Hematopoietic multipotent progenitor cell treated with erythropoietin and hydrocortisone succinate and interleukin-3 and kit ligand, for 6 days (in vitro differentiated cells): ENCODE measurements around the gene FAM171A1.

Experiments
- DNase-seq: peaks from one replicate; pipeline ENCODE4 v3.0.0-alpha.2; 2015

Gene FAM171A1

GRCh38 chr10:15370212-15370855 is 755 bp downstream of the FAM171A1 start:
- DNase-seq = peak; percentile 35

DNA sequence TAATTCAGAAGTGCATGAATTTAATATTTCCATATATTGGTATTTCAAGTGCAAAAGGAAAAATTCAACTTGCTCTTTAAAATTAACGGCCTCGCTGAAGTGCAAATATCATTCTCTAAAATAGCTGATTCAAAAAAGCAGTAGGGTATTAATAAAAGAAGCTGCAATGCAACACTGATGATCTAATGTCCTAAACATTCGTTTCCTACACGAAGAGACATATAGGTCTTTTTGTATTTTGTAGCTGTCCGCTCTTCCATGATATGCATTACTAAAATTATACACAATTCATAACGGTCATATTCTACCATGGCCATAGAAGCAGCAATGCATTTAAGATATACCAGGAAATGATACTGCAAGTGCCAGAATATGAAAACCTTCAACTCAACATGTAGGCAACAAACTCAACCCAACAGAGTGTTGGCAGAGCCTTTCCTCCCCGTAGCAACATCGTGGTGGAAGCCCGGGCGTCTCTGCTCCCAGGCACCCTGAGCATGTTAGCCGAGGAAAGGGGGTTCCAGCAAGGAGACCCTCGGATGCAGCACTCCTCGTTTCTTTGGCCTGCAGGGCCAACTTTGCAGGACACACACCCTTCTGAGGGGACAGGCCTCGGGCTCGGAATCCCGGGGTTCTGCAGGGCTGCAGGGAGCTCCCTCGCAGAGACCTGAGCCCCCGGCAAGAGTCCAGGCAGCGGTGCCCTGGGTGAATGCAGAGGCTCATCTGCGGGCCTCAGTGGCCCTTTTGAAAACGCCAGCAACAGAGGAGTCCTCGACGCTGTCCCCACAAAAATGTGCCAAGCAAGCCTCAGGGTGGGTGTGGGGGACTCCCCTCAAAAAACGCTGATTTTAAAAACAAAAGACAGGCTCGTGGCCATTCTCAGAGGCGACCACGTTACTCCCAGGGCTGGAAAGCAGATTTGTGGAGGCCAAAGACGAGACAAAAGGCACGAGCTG is 1.6 kb downstream of the FAM171A1 start:
- DNase-seq = peak; percentile 7

DNA sequence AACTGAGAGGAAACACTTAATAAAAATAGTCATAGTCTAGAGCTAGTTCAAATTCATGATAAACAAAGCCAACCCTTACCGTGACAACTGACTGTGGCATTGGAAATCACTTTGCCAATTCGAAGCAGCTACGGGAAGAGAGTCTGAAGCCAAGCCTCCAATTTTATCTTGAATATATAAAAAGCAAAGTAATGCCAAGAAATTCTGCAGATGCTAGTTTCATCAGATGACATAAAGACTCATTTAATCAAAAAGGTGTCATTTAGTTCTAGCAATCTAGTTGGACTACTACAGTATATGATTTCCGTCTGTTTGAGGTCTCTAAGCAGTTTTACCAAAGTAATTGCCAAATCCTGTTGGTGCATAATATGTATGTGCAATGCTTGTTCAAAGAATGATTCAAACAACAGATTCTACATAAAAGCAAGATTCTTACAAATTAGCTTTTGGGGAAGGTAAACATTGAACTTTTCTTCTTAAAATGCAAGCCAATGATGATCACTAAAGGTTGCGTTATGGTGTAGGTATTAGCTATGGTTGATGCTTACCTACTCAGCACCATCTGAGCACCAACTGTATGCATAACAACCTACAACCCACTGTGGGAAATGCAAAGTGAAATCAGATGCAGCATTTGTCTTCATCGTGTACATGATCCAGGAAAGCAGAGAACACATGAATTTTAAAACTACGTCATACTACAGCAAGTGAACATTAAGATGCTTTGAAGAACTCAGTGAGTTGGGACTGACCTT is 2.8 kb downstream of the FAM171A1 start:
- no peak for DNase-seq

- DNase-seq = no peak
Observed at GRCh38 chr10:15367296-15368085, 3.6 kb downstream of the FAM171A1 start.

DNA sequence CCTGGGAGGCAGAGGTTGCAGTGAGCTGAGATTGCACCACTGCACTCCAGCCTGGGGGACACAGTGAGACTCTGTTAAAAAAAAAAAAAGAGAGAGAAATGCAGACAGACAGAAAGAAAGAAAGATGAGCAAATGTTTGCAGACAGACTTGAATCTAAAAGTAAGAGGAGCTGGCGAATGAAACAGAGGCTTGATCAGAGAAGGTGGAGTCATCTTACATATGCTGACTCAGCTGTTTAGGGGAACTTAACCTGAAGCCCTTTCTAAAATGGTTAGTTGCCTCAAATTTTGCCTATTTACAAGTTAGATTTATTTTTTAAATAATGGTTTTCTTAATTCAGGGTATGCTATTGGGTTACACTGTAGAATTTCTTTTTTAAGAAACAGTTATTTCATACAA is 5.4 kb downstream of the FAM171A1 start:
- DNase-seq = peak; percentile 24

- no peak for DNase-seq
Observed at GRCh38 chr10:15364001-15364400, 7.1 kb downstream of the FAM171A1 start.

GRCh38 chr10:15363031-15363430 is 8.1 kb downstream of the FAM171A1 start:
- DNase-seq = no peak

DNA sequence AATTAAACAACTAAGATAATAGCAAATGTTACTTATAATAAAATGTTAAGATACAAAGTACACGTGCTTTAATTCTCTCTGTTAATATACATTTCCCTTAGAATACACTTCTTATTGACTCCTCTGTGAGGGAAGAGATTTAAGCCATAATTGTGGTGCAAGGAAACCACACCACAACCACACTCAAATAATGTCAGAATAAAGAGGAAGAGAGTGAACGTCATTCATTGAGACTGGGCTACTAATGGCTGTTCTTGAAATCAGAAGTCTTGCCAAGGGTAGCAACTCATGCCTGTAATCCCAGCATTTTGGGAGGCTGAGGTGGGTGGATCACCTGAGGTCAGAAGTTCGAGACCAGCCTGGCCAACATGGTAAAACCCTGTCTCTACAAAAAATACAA is 10.0 kb downstream of the FAM171A1 start:
- DNase-seq = peak; percentile 64

GRCh38 chr10:15360566-15360965 is 10.5 kb downstream of the FAM171A1 start:
- peak; percentile 46 for DNase-seq

- no peak for DNase-seq
Observed at GRCh38 chr10:15353471-15354017, 17.5 kb downstream of the FAM171A1 start.

DNA sequence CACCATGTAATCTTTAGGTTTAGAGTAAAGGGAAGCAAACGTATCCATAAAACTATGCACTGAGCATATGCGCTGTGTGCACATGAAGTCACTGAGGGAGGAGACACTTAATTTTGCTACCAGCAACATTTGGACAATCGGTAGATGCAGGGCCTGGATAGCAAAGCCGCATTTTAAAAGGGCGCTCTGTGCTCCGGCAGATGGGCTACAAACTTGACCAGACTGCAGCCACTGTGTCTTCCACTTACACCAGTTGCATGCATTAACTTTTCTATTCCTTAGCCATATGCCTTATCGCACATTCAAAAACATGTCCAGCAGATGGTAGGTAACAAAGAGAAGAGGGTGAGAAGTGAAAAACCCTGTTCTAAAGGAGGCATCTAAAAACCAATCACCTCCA is 18.3 kb downstream of the FAM171A1 start:
- DNase-seq = no peak

GRCh38 chr10:15352201-15352600 is 18.9 kb downstream of the FAM171A1 start:
- no peak for DNase-seq

- no peak for DNase-seq
Observed at GRCh38 chr10:15351099-15351820, 19.8 kb downstream of the FAM171A1 start.

- DNase-seq = no peak
Observed at GRCh38 chr10:15349112-15349511, 22.0 kb downstream of the FAM171A1 start.

GRCh38 chr10:15348579-15348978 is 22.5 kb downstream of the FAM171A1 start:
- no peak for DNase-seq

DNA sequence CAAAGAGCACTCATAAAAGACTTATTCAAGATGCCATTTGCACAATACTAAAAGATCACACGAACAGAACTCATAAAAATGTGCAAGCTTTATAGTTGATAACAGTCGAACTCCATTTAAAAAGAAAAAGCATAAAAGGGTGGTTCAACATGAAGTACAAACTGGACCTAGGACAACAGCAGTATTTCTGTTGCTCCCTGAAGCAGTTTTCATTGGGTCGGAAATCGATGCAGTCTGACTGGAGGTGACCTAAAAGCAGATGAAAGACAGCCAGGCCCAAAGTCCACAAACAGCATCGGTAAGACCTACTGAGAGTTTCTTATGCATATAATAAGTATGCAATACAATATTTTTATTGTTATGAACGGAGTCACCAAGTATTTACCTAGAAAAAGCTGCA is 23.9 kb downstream of the FAM171A1 start:
- no peak for DNase-seq

GRCh38 chr10:15346440-15347141 is 24.5 kb downstream of the FAM171A1 start:
- DNase-seq = no peak

DNA sequence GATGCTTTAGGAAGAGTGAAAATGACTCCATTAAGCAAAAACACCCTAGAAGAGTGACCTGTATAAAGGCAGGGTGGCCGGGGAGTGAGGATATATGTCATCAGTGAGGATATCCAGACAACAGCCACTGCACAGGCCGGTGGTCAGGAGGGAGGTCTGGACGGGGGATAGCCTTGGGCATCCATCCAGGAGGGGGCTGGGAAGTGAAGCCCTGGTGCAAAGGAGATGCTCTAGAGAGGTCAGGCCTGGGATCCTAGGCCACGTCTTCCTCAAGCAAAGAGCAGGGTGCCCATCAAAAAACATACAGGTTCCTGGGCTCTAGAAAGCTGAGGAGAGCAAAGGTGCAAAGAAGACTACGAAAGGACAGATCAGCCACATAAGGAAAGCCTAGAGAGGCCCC is 25.6 kb downstream of the FAM171A1 start:
- no peak for DNase-seq

GRCh38 chr10:15344876-15345285 is 26.2 kb downstream of the FAM171A1 start:
- DNase-seq = peak; percentile 82

GRCh38 chr10:15344256-15344875 is 26.7 kb downstream of the FAM171A1 start:
- no peak for DNase-seq
